HG02852 (cell line): ENCODE data around the gene CNIH2.
"Not testable (repeated sequence)": the region's sequence is repeated elsewhere in the genome, so short reads cannot be mapped to it uniquely, and the experiment has no call there.

ENCODE experiments used
- ATAC-seq: cut with Tn5 transposase; IDR thresholded peaks from one replicate; pipeline ENCODE4 v1.9.1; 2021; ENCODE audit warnings: mild to moderate bottlenecking, moderate library complexity; ENCODE audit not compliant: unreplicated experiment

Gene CNIH2

DNA sequence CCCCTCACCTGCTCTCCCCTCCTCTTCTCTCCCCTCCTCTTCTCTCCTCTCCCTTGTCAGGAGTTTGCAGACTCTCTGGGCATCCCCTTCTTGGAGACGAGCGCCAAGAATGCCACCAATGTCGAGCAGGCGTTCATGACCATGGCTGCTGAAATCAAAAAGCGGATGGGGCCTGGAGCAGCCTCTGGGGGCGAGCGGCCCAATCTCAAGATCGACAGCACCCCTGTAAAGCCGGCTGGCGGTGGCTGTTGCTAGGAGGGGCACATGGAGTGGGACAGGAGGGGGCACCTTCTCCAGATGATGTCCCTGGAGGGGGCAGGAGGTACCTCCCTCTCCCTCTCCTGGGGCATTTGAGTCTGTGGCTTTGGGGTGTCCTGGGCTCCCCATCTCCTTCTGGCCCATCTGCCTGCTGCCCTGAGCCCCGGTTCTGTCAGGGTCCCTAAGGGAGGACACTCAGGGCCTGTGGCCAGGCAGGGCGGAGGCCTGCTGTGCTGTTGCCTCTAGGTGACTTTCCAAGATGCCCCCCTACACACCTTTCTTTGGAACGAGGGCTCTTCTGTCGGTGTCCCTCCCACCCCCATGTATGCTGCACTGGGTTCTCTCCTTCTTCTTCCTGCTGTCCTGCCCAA, 1.9 kb upstream of the CNIH2 start:
- no peak for ATAC-seq

DNA sequence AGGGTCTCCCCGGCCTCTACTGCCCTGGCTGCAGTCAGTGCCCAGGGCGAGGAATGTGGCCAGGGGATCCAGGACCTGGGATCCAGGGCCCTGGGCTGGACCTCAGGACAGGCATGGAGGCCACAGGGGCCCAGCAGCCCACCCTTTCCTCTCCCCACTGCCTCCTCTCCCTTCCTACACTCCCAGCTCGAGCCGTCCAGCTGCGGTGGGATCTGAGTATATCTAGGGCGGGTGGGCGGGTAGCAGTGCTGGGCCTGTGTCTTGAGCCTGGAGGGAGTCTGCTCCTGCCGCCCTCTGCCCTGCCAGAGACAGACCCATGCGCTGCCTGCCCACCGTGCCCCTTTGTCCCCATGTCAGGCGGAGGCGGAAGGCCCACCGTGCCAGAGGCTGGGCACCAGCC, 1.4 kb upstream of the CNIH2 start:
- not testable (repeated sequence) for ATAC-seq

DNA sequence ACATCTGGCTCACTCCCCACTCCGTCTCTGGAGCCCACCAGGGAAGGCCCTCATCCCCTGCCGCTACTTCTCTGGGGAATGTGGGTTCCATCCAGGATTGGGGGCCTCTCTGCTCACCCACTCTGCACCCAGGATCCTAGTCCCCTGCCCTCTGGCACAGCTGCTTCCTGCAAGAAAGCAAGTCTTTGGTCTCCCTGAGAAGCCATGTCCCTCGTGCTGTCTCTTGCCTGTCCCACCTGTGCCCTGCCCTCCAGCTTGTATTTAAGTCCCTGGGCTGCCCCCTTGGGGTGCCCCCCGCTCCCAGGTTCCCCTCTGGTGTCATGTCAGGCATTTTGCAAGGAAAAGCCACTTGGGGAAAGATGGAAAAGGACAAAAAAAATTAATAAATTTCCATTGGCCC, 911 bp upstream of the CNIH2 start:
- not testable (repeated sequence) for ATAC-seq

DNA sequence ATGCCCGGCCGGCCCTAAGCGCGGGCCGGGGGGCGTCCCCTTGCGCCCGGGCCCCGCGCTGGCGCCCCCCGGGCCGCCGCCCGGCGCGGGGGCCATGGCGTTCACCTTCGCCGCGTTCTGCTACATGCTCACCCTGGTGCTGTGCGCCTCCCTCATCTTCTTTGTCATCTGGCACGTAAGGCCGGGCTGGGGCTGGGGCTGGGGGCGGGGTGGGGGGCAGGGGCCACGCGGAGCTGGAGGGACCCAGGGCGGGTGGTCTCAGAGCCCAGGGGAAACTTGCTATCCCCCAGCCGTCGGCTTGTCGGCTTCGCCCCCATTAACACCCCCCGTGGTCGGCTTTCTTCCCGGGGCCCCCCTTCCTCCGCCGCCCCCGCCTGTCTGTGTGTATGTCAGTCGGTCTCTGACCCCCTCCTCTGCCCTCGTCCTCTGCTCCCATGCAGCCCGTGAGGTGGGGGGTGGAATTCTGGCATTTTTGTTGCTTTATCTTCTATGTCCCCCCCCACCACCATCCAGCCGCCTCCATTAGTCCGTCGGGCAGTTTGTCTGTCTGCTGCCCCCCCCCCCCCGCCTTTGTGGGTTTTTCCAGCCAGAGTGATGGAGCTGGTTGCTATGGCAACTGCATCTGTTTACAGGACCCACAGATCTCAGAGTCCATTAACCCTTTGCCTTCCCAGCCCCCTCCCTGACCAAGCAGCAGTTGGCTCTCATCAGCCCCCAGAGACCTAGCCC, 552 bp downstream of the CNIH2 start:
- ATAC-seq, result no peak

GRCh38 chr11:66279092-66279734, 1.2 kb downstream of the CNIH2 start:
- ATAC-seq, result no peak

DNA sequence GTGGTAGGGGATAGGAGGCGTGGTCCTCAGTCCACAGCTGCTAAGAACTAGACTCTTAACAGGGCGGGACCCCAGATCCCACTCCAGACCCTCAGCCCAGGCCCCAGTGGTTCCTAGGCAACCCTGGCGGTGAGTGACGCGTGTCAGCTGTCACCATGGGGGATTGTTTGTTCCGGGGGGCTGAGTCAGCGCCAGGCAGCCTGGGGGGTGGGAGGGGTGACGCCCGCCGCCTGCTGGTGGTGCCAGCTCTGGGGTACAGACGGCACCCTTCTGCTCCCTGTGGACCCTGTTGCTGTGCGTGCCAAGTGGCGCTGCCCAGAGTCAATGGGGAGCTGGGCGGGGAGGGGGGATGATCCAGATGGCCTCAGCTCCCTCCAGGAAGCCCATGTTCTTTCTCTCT, 2.5 kb downstream of the CNIH2 start:
- no peak for ATAC-seq

DNA sequence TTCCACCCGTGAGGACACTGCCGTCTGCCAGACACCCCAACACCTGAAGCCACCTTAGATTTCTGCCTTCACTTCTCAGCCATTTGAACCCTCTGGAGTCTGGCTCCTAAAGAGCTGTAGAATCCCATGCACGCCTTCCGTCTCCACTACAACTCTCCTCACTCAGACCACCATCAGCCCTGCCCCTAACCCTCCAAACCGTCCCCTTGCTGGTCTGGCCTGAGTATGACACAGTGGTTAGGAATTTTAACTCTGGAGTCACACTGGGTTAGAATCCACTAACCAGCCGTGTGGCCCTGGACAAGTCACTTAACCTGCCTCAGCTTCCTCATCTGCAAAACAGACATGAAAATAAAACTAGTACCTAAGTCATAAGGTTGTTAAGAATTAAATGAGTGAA, 3.0 kb downstream of the CNIH2 start:
- no peak for ATAC-seq

GRCh38 chr11:66281776-66282467, 3.9 kb downstream of the CNIH2 start:
- ATAC-seq, result no peak

- ATAC-seq, result peak; percentile 75
Measured at GRCh38 chr11:66282468-66283455, 4.8 kb downstream of the CNIH2 start.

- ATAC-seq, result no peak
Measured at GRCh38 chr11:66283461-66284105, 5.6 kb downstream of the CNIH2 start.

- no peak for ATAC-seq
Measured at GRCh38 chr11:66284526-66285078, 6.6 kb downstream of the CNIH2 start.

DNA sequence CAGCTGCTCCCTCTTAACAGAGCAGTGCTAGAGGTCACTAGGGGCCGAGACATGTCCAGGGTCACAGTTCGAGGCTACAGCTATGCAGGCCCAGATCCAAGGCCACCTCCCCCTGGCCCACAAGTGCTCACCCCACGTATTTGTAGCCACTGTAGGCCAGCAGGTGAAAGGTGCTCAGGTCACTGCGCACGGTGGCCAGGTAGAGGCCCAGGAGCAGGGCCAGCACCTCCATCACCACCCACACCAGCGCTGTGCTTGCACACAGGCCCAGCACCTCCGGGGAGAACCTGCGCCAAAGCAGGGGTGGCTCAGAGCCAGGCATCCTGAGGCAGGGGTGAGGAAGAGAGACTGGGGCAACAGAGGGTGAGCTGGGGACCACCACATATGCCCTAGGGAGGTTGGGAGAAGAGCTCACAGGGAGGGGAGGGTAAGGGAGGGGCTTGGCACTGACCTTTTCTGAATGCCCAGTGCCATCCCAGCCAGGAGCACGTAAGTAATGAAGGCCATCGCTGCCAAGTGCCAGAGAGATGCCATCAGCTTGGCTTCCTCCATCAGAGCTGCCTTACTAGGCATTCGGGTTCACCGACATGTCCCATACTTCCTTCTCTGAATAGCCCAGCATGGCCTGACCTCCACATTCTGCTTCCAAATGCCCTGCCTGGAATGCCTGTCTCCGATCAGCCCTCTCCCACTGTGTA, 7.4 kb downstream of the CNIH2 start:
- no peak for ATAC-seq

GRCh38 chr11:66286699-66287098, 8.7 kb downstream of the CNIH2 start:
- ATAC-seq, result no peak

- ATAC-seq, result no peak
Measured at GRCh38 chr11:66287211-66287888, 9.4 kb downstream of the CNIH2 start.

DNA sequence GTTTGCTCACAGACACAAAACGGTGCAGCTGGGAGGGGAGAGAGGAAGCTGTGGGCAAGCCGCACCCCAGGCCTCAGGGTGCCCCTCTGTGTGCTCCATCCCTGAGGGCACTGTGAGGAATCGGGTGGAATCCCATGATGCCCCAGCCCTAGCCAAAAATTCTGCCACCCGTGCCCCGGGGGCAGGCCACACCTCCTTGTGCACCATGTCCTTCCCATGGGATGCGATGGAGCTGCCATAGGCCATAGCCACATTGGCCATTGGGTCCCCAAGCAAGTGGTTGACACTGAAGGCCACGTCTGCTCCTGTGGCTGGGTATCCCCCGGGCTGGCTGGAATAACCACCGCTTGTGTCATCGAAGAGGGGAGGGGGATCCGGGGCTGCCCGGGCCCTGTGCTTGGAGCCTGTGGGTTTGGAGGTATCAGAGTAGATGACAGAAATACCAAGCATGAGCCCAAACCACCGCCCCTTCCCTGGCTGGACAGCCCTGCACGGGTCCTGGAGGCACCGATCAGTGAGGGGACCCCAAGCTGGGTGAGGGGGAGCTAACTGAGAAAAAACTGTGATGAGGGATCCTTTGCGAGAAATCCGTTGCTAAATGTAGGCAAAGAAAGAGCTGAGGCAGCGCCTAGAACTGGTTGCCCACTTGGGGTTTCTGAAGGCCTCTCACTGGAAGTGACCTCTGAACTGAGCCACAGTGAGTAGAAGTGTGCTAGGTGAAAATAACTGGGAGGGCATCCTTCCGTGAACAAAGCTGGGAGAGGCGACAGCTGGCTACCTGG, 10.1 kb downstream of the CNIH2 start:
- no peak for ATAC-seq

DNA sequence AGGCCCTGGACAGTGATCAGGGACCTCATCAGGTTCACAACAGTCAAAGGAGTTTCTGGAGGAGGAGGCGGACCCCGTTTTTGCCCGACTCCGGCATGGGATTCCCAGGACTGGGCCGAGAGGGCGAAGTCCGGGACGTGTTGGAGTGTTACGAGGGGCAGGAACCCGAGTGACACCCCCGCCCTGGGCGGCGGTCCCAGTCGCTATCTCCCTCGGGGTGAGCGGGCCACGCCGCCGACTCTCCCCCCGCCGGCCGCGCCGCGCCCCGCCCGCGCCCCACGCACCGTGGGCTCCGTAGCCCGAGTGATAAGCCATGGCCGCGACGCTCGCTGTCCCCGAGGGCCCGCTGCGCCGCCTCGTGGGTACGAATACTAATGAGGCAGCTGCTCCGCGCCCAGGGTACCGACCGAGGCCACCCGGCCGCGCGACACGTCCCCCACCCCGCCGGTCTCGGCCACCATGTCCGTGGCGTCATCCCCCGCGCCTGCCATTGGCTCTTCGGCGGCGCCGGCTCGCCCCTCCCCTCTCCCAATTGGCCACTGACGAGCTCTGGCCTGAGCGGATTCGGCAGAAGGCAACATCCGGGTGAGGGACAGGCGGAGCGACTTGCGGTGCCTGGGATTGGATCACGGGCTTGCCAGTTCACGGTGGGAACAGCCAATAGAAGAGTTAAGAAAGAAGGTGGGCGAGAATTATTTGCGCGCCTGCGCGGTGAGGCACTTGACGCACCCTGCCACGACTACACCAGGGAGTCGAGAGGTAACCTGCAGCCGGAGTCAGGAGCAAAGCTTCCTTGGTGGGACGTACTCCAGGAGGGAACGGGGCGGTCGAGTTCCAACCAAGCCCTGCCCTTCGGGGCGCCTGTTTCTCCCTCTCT, 10.9 kb downstream of the CNIH2 start, which contains the start of gene YIF1A:
Gene YIF1A (minus strand): TSS at position 473 of the 877 bp plus-strand sequence. CDS start 158 bp downstream, at position 315.
- peak; percentile 92 for ATAC-seq
